ENCODE results near the gene PLPPR3.

- no peak for TF ChIP-seq CTCF (IDR thresholded peaks at IDR 0.05)
- TF ChIP-seq POLR2AphosphoS5 (IDR thresholded peaks at IDR 0.05) = no peak
- no peak for TF ChIP-seq EP300 (IDR thresholded peaks at IDR 0.05)
These were observed 41.0 kb upstream of the PLPPR3 start for GRCh38 chr19:862581-863314.

All from suprapubic skin (tissue), 4 donors.